ENCODE results near the gene TRAF2.

DNA sequence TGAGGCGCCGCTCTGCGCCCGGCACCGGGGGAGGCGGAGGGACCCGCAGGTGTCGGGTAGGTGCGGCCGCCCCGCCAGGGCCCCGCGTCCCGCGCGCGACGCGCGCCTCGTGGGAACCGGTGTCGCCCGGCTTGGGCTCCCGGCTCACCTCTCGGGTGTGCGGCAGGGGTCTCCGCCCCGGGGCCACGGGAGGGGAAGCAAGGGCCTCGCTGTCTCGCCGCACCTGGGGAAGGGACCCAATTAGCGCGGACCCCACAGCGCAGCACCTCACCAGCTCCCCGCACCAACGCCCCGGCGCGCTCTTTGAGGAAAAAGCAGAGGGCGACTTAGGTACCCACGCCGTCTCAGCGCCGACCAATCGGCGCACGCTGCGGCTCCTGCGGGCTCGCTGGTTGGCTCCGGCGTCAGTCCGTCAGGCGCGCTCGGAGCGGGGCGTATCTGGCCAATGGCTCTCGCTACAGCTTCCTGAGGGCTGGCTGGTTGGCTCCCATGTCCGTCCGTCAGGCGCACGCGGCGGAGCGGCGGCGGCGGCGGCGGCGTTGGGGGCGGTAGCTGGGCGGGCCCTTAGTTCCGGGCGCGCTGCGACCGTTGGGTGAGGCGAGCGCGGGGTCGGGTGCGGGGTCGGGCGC lies at the start of gene TRAF2:
- TF ChIP-seq, protein P1, sequence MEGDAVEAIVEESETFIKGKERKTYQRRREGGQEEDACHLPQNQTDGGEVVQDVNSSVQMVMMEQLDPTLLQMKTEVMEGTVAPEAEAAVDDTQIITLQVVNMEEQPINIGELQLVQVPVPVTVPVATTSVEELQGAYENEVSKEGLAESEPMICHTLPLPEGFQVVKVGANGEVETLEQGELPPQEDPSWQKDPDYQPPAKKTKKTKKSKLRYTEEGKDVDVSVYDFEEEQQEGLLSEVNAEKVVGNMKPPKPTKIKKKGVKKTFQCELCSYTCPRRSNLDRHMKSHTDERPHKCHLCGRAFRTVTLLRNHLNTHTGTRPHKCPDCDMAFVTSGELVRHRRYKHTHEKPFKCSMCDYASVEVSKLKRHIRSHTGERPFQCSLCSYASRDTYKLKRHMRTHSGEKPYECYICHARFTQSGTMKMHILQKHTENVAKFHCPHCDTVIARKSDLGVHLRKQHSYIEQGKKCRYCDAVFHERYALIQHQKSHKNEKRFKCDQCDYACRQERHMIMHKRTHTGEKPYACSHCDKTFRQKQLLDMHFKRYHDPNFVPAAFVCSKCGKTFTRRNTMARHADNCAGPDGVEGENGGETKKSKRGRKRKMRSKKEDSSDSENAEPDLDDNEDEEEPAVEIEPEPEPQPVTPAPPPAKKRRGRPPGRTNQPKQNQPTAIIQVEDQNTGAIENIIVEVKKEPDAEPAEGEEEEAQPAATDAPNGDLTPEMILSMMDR (conservative IDR thresholded peaks at IDR 0.05; ENCODE audit: low read depth, low read length) = no peak
- TF ChIP-seq EZH2 (IDR thresholded peaks at IDR 0.05; ENCODE audit: low read length, unreplicated experiment) (no peak), EZH2phosphoT487 (IDR thresholded peaks at IDR 0.05; ENCODE audit: borderline replicate concordance, low read length) (no peak)

Data from PC-3 (cell line).